Ovary (tissue), 3 donors: Measurements from ENCODE around the gene GRIK4.

Experiments used
- EP300 ChIP-seq: sonication (generic); formaldehyde crosslinking; IDR thresholded peaks from one replicate; pipeline ENCODE4 v1.6.1; 2017; ENCODE audit warnings: antibody characterized with exemption
- POLR2A ChIP-seq: fragments of 450-650 bp; IDR thresholded peaks from one replicate; pipeline ENCODE4 v1.6.1; 2017; ENCODE audit warnings: antibody characterized with exemption, mild to moderate bottlenecking, moderate library complexity
- TF ChIP-seq, protein P1 (sequence below), 3 donors: fragments of 450-650 bp in 2 of 3; fragments of 200-600 bp in 1 of 3; IDR thresholded peaks; one replicate each; pipeline versions ENCODE4 v1.5.1 to v1.8.0; 2016 to 2022; ENCODE audit warnings: antibody characterized with exemption in 3 of 3, mild to moderate bottlenecking in 1 of 3
- donor health status: DM: no; HTN: no; CAD: no.

DNA sequence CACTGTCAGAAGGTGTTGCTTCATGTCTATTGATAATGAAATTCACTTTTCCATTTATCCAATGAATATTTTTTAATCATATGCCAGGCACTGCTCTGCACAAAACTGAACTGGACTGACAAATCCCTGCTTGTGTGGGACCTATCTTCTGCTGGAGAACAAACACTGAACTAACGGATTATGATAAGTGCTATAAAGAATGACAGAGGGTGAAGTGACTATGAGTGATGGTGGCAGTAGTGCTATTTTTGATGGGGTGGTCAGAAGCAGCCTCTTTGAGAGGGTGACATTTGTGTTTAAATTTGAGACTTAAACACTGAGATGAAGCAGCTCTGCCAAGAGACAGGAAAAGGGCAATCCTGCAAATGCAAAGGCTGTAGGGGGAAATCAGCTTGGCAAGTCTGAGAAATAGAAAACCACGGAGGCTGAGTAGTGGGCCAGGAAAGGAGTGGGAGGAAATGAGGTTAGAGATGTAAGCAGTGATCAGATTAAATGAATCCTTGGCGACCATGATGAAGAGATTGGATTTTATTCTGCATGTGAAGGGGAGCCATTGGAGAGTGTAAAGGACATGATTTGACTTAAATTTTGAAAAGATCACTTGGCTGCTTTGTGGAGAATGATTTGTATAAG is 518.4 kb downstream of the GRIK4 start:
- TF ChIP-seq, protein P1, sequence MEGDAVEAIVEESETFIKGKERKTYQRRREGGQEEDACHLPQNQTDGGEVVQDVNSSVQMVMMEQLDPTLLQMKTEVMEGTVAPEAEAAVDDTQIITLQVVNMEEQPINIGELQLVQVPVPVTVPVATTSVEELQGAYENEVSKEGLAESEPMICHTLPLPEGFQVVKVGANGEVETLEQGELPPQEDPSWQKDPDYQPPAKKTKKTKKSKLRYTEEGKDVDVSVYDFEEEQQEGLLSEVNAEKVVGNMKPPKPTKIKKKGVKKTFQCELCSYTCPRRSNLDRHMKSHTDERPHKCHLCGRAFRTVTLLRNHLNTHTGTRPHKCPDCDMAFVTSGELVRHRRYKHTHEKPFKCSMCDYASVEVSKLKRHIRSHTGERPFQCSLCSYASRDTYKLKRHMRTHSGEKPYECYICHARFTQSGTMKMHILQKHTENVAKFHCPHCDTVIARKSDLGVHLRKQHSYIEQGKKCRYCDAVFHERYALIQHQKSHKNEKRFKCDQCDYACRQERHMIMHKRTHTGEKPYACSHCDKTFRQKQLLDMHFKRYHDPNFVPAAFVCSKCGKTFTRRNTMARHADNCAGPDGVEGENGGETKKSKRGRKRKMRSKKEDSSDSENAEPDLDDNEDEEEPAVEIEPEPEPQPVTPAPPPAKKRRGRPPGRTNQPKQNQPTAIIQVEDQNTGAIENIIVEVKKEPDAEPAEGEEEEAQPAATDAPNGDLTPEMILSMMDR (IDR thresholded peaks at IDR 0.05), result no peak
- no peak for TF ChIP-seq POLR2A
- TF ChIP-seq EP300, result no peak
